NCI-H2107 (cell line): ENCODE data around the gene TAF11L13.

Experiments used
- DNase-seq: peaks from one replicate; lab custom pipeline; 2025; lab: John Stamatoyannopoulos, UW

TAF11L13 gene

GRCh38 chr5:17679597-17680203 is 47.8 kb downstream of the TAF11L13 start:
- DNase-seq = no peak

- DNase-seq = no peak
Observed at GRCh38 chr5:17680737-17681136, 48.8 kb downstream of the TAF11L13 start.
